ENCODE data around the gene CLMP.

Gene CLMP

DNA sequence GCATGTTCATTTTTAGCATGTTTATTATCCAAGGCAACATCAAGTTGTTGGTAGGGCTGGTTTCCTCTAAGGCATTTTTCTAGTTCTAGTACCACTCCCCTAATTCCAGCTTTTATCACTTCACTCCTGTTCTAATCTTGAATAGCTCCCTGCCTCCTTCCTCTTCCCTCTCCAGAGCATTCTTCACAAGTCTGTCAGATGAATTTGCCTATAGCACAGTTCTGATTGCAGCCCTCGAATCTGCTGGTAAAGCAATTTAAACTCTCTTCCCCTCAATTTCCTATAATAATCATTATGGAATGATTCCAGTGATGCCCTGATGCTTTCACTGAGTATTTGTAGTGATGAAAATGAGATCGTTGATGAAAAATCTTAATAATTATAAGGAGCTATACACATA, 43.3 kb downstream of the CLMP start:
- no peak for TF ChIP-seq CTCF (IDR thresholded peaks at IDR 0.05; ENCODE audit: low read depth, low read length, missing control alignments)
- no peak overlapping the region for H3K4me3 ChIP-seq (ENCODE audit: low read depth, low read length)
- no peak for DNase-seq (ENCODE audit: low read depth)

GRCh38 chr11:123151366-123151765, 43.7 kb downstream of the CLMP start:
- no peak overlapping the region for H3K4me3 ChIP-seq (ENCODE audit: low read depth, low read length)
- no peak for DNase-seq (ENCODE audit: low read depth)
- no peak for TF ChIP-seq CTCF (IDR thresholded peaks at IDR 0.05; ENCODE audit: low read depth, low read length, missing control alignments)

DNA sequence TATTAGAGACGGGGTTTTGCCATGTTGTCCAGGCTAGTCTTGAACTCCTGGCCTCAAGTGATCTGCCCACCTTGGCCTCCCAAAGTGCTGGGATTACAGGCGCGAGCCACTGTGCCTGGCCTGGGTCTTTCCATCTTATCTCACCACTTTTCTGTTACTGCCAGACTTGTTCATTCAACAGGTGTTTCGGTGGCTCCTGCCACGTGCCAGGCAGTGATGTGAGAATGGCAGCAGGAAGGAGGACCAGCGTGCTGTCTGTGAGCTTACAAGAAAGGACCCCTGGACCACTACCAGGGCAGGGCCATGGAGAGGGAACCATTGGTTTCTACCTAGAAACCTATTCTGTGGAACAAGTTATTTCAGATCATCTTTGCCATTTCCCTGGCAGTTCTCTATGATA, 44.2 kb downstream of the CLMP start:
- no peak for DNase-seq (ENCODE audit: low read depth)
- H3K4me3 ChIP-seq (ENCODE audit: low read depth, low read length): no peak overlapping the region
- no peak for TF ChIP-seq CTCF (IDR thresholded peaks at IDR 0.05; ENCODE audit: low read depth, low read length, missing control alignments)

GRCh38 chr11:123148965-123149364, 46.1 kb downstream of the CLMP start:
- H3K4me3 ChIP-seq (ENCODE audit: low read depth, low read length): no peak overlapping the region
- DNase-seq (ENCODE audit: low read depth): no peak
- no peak for TF ChIP-seq CTCF (IDR thresholded peaks at IDR 0.05; ENCODE audit: low read depth, low read length, missing control alignments)

GRCh38 chr11:123145661-123146060, 49.4 kb downstream of the CLMP start:
- no peak overlapping the region for H3K4me3 ChIP-seq (ENCODE audit: low read depth, low read length)
- no peak for DNase-seq (ENCODE audit: low read depth)
- TF ChIP-seq CTCF (IDR thresholded peaks at IDR 0.05; ENCODE audit: low read depth, low read length, missing control alignments): no peak

- no peak overlapping the region for H3K4me3 ChIP-seq (ENCODE audit: low read depth, low read length)
- TF ChIP-seq CTCF (IDR thresholded peaks at IDR 0.05; ENCODE audit: low read depth, low read length, missing control alignments): no peak
- DNase-seq (ENCODE audit: low read depth): no peak
Observed at GRCh38 chr11:123145220-123145619, 49.8 kb downstream of the CLMP start.

- no peak for DNase-seq (ENCODE audit: low read depth)
- TF ChIP-seq CTCF (IDR thresholded peaks at IDR 0.05; ENCODE audit: low read depth, low read length, missing control alignments): no peak
- H3K4me3 ChIP-seq (ENCODE audit: low read depth, low read length): no peak overlapping the region
Observed at GRCh38 chr11:123144707-123145106, 50.3 kb downstream of the CLMP start.
